ENCODE results near the gene MARCHF11. TPM values are rescaled to one million over a fixed set of nuclear protein-coding genes. Genes with fewer than 3 reads are reported as not detected.

Gene MARCHF11
- total and polyA plus RNA-seq, 2 of the 8 experiments (the other 6 are each of a cell fraction or from before 2014, with no cell fraction given): 0.27 to 0.82 TPM

DNA sequence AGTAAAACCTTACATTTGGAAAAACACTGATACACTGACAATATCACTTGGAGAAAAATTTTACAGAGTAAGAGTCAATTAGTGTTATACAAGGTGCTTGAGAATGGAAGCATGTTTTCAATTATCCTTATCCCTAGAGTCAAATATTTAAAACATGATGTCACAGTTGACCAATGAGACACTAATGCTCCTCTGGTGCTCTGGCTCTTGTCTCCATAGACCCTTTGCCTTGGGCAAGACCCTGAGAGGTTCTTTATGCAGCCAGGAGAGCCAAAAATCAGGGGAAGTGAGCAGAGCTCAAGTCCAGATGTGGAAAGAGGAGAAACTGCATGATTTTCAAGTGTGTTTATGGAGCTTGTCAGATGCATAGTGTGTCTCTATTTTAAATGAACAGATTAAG, 153.9 kb downstream of the MARCHF11 start:
- no peaks in the 10 kb centered on the region for H3K9me3 ChIP-seq (ENCODE audit: insufficient read depth in 2 of 2, low read depth in 1 of 2, low read length in 1 of 2)
- H3K79me1 ChIP-seq (ENCODE audit: low read depth, low read length): no peaks in the 10 kb centered on the region
- H3K4me2 ChIP-seq (ENCODE audit: insufficient read depth in 1 of 2, low read depth in 2 of 2, low read length in 2 of 2): no peak overlapping the region
- H3K56ac ChIP-seq (replicated peaks; ENCODE audit: insufficient read length, low read depth, low read length): no peak overlapping the region
- no peak overlapping the region for H2BK12ac ChIP-seq (ENCODE audit: low read depth, low read length)
- no peak overlapping the region for H3K4ac ChIP-seq (replicated peaks; ENCODE audit: insufficient read length, low read depth, low read length)
- no peak overlapping the region for H2AFZ ChIP-seq (ENCODE audit: low read length)
- FAIRE-seq (no peak), DNase-seq (ENCODE audit: low read depth in 1 of 2, low spot score in 2 of 2) (no peak)
- H3K27me3 ChIP-seq (replicated peaks in 1 of 4; ENCODE audit: control insufficient read depth in 3 of 4, extremely low read depth in 1 of 4, insufficient read depth in 3 of 4, low read length in 3 of 4): no peaks in the 10 kb centered on the region
- H3K9ac ChIP-seq (replicated peaks in 1 of 4; ENCODE audit: extremely low read depth in 1 of 4, low read depth in 3 of 4, low read length in 3 of 4): no peak overlapping the region
- no peaks in the 10 kb centered on the region for H3K79me2 ChIP-seq (ENCODE audit: control insufficient read depth in 1 of 2, insufficient read depth in 2 of 2, low read length in 2 of 2)
- H3K23ac ChIP-seq (ENCODE audit: insufficient read length): no peak overlapping the region
- H3K23me2 ChIP-seq (ENCODE audit: low read depth, low read length): no peaks in the 10 kb centered on the region
- CTCF ChIA-PET (ENCODE audit: partially characterized antibody): no interaction called here
- H3K27ac ChIP-seq (ENCODE audit: low read depth, low read length): no peak overlapping the region
- POLR2A ChIA-PET (ENCODE audit: partially characterized antibody): no interaction called here
- no peak overlapping the region for H4K8ac ChIP-seq (ENCODE audit: extremely low read depth, insufficient read depth, low read length)
- no peak overlapping the region for H2AK5ac ChIP-seq (ENCODE audit: low read depth, low read length)
- no peak overlapping the region for H2BK120ac ChIP-seq (replicated peaks; ENCODE audit: low read depth, low read length)
- no peak overlapping the region for H3K14ac ChIP-seq (ENCODE audit: insufficient read length)
- no peak overlapping the region for H2BK15ac ChIP-seq (ENCODE audit: low read length)
- H4K20me1 ChIP-seq (replicated peaks in 1 of 2; ENCODE audit: control insufficient read depth in 1 of 2, insufficient read depth in 2 of 2, low read length in 2 of 2): no peaks in the 10 kb centered on the region
- H4K91ac ChIP-seq (replicated peaks; ENCODE audit: insufficient read length, low read length): no peak overlapping the region
- no peaks in the 10 kb centered on the region for H3K36me3 ChIP-seq (ENCODE audit: control insufficient read depth in 2 of 4, insufficient read depth in 4 of 4, low read length in 3 of 4)
- H3K4me1 ChIP-seq (replicated peaks in 1 of 4; ENCODE audit: control insufficient read depth in 3 of 4, insufficient read depth in 4 of 4, low read length in 3 of 4): no peaks in the 10 kb centered on the region
- H3K4me3 ChIP-seq (ENCODE audit: extremely low read depth in 1 of 4, insufficient read depth in 2 of 4, low read depth in 3 of 4, low read length in 4 of 4): no peak overlapping the region
- no peak overlapping the region for H4K5ac ChIP-seq (ENCODE audit: insufficient read length, low read depth, low read length)
- H2BK5ac ChIP-seq (ENCODE audit: low read depth, low read length): no peak overlapping the region
- no peak overlapping the region for H2BK20ac ChIP-seq (ENCODE audit: low read length)
- no peak overlapping the region for H3K18ac ChIP-seq (ENCODE audit: extremely low read depth, low read length)
- TF ChIP-seq, protein P1, sequence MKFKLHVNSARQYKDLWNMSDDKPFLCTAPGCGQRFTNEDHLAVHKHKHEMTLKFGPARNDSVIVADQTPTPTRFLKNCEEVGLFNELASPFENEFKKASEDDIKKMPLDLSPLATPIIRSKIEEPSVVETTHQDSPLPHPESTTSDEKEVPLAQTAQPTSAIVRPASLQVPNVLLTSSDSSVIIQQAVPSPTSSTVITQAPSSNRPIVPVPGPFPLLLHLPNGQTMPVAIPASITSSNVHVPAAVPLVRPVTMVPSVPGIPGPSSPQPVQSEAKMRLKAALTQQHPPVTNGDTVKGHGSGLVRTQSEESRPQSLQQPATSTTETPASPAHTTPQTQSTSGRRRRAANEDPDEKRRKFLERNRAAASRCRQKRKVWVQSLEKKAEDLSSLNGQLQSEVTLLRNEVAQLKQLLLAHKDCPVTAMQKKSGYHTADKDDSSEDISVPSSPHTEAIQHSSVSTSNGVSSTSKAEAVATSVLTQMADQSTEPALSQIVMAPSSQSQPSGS (IDR thresholded peaks at IDR 0.05; ENCODE audit: low read length): no peak
- TF ChIP-seq TBP (IDR thresholded peaks at IDR 0.05; ENCODE audit: low read depth, low read length) (no peak), NANOG (IDR thresholded peaks at IDR 0.05; ENCODE audit: insufficient read depth, low read depth, low read length, poor library complexity, severe bottlenecking) (no peak), HDAC2 (IDR thresholded peaks at IDR 0.05; ENCODE audit: borderline replicate concordance in 1 of 2, low read depth in 2 of 2, low read length in 2 of 2) (no peak), POLR2A (IDR thresholded peaks at IDR 0.05; ENCODE audit: control extremely low read depth in 1 of 2, low read depth in 2 of 2, low read length in 2 of 2) (no peak), FOSL1 (IDR thresholded peaks at IDR 0.05; ENCODE audit: insufficient read depth, low read depth, low read length) (no peak), CHD2 (IDR thresholded peaks at IDR 0.05; ENCODE audit: low read length) (no peak), CREB1 (IDR thresholded peaks at IDR 0.05) (no peak)
- TF ChIP-seq, protein P2, sequence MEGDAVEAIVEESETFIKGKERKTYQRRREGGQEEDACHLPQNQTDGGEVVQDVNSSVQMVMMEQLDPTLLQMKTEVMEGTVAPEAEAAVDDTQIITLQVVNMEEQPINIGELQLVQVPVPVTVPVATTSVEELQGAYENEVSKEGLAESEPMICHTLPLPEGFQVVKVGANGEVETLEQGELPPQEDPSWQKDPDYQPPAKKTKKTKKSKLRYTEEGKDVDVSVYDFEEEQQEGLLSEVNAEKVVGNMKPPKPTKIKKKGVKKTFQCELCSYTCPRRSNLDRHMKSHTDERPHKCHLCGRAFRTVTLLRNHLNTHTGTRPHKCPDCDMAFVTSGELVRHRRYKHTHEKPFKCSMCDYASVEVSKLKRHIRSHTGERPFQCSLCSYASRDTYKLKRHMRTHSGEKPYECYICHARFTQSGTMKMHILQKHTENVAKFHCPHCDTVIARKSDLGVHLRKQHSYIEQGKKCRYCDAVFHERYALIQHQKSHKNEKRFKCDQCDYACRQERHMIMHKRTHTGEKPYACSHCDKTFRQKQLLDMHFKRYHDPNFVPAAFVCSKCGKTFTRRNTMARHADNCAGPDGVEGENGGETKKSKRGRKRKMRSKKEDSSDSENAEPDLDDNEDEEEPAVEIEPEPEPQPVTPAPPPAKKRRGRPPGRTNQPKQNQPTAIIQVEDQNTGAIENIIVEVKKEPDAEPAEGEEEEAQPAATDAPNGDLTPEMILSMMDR (IDR thresholded peaks at IDR 0.05; ENCODE audit: control extremely low read depth in 1 of 3, insufficient read depth in 1 of 3, low read depth in 1 of 3, low read length in 3 of 3): no peak

All from H1 (cell line).